Coronary artery (tissue), 2 donors: ENCODE data around the gene ZNF770.
"Not testable (repeated sequence)": the region's sequence is repeated elsewhere in the genome, so short reads cannot be mapped to it uniquely, and the experiment has no call there.

ENCODE experiments used
- DNase-seq: peaks from one replicate; pipeline ENCODE4 v3.0.0-alpha.2; 2017; ENCODE audit warnings: low spot score
- H3K27ac ChIP-seq, 2 donors: fragments of 200-600 bp; sonication (generic); one replicate each; pipeline ENCODE4 v1.5.1; 2016 to 2019
- H3K4me3 ChIP-seq: fragments of 200-600 bp; sonication (generic); 2 replicates; pipeline ENCODE4 v1.5.1; 2016; ENCODE audit warnings: mild to moderate bottlenecking, moderate library complexity
- TF ChIP-seq, protein P1 (sequence below): fragments of 200-600 bp; sonication (generic); IDR thresholded peaks from one replicate; pipeline ENCODE4 v1.5.1; 2019; ENCODE audit warnings: antibody characterized with exemption

ZNF770 gene

DNA sequence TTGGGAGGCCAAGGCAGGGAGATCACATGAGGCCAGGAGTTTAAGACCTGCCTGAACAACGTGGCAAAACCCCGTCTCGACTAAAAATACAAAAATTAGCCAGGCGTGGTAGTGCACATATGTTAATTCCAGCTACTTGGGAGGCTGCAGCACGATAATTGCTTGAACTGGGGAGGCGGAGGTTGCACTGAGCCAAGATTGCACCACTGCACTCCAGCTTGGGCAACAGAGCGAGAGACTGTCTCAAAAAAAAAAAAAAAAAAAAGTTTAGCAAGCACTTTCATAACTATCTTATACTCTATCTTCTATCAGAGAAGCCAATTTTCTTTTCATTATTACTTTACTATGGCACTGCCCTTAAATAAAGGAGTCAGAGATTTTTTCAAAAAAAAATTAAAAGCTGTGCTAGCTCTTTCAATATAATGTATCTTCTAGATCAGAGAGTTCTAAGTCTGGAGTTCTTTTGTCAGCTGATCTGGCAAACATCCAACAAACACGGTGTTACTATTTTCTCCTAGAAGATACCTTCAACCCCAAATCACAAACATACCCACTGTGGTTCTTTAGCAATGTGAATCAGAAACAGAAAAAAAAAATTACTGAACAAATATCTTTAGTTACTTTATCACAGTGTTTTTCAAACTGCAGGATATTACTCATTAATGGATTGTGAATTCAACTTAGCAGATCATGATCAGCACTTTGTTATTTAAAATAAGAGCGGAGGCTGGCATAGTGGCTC is 3.0 kb downstream of the ZNF770 start:
- no peak overlapping the region for H3K4me3 ChIP-seq
- TF ChIP-seq, protein P1, sequence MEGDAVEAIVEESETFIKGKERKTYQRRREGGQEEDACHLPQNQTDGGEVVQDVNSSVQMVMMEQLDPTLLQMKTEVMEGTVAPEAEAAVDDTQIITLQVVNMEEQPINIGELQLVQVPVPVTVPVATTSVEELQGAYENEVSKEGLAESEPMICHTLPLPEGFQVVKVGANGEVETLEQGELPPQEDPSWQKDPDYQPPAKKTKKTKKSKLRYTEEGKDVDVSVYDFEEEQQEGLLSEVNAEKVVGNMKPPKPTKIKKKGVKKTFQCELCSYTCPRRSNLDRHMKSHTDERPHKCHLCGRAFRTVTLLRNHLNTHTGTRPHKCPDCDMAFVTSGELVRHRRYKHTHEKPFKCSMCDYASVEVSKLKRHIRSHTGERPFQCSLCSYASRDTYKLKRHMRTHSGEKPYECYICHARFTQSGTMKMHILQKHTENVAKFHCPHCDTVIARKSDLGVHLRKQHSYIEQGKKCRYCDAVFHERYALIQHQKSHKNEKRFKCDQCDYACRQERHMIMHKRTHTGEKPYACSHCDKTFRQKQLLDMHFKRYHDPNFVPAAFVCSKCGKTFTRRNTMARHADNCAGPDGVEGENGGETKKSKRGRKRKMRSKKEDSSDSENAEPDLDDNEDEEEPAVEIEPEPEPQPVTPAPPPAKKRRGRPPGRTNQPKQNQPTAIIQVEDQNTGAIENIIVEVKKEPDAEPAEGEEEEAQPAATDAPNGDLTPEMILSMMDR: no peak
- H3K27ac ChIP-seq: no peak overlapping the region
- no peak for DNase-seq

DNA sequence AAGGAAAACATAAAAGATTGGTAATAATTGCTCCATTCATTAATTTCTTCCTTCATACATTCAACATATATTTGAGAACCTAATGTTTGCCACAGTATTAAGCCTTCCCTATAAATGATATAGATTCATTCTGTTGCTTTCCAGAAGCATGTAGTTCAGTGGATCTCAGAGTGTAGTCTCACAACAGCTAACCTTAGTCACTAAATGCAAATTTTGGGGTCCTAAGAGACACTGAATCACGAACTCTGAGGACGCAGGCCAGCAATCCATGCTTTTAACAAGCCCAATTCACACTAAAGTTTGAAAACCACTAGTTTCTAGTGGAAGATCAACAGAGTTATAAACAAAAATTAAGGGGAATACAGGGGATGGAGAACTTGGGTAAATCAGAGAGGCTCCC is 11.3 kb downstream of the ZNF770 start:
- TF ChIP-seq, protein P1: no peak
- DNase-seq: no peak
- H3K4me3 ChIP-seq: no peak overlapping the region
- no peak overlapping the region for H3K27ac ChIP-seq

DNA sequence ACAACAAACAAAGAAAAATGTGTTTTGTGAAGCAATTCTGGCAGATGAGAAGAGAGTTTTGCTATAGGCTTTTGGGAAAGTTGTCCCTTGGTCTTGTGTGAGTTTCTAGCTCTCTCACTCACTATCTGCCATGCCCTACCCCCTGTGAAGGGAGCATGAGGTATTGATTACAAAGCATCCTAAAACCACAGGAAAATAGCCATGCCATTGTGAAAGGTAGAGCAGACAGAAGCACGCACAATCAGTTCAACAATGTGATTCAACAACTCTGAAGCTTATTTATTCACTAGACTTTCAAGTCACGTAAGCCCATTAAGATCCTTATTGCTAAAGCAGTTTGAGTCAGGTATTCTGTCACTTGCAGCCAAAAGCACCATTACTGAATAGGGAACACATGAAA is 12.0 kb downstream of the ZNF770 start:
- DNase-seq: no peak
- H3K4me3 ChIP-seq: no peak overlapping the region
- TF ChIP-seq, protein P1: no peak

DNA sequence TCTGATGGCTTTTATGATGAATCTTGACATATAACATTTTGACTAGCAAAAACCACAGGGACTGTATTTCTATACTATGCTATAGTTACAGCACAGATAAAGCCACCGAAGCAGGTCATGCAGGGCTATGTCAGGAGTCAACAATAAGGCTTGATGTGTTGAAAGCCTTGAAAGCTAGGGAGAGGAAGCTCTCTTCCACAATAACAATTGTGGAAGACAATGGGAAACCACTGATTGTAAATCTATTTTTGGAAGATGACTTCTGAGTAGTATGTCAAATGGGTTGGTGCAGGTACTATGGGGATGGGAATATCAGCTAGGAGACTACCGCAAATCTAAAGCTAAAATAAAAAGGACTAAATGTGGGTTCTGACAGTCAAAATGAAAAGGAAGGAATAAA is 14.6 kb downstream of the ZNF770 start:
- H3K4me3 ChIP-seq: no peak overlapping the region
- no peak overlapping the region for H3K27ac ChIP-seq
- DNase-seq: no peak
- TF ChIP-seq, protein P1: no peak

More for the DNA sequence above, 12.0 kb downstream of the ZNF770 start:
- no peak overlapping the region for H3K27ac ChIP-seq

DNA sequence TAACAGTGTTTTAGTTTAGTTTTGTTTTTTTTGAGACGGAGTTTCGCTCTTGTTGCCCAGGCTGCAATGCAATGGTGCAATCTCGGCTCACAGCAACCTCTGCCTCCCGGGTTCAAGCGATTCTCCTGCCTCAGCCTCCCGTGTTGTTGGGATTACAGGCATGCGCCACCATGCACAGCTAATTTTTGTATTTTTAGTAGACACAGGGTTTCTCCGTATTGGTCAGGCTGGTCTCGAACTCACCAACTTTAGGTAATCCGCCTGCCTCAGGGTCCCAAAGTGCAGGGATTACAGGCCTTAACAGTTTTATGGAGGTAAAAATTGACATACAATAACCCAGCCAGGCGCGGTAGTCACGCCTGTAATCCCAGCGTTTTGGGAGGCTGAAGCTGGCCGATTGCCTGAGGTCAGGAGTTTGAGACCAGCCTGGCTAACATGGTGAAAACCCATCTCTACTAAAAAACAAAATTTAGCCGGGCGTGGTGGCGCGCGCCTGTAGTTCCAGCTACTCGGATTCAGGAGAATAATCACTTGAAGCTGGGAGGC is 17.9 kb downstream of the ZNF770 start:
- Histone ChIP-seq H3K4me3 (peak overlapping the region; percentile 83), H3K27ac (peak overlapping the region; percentile 36 to 82)
- DNase-seq: not testable (repeated sequence)

DNA sequence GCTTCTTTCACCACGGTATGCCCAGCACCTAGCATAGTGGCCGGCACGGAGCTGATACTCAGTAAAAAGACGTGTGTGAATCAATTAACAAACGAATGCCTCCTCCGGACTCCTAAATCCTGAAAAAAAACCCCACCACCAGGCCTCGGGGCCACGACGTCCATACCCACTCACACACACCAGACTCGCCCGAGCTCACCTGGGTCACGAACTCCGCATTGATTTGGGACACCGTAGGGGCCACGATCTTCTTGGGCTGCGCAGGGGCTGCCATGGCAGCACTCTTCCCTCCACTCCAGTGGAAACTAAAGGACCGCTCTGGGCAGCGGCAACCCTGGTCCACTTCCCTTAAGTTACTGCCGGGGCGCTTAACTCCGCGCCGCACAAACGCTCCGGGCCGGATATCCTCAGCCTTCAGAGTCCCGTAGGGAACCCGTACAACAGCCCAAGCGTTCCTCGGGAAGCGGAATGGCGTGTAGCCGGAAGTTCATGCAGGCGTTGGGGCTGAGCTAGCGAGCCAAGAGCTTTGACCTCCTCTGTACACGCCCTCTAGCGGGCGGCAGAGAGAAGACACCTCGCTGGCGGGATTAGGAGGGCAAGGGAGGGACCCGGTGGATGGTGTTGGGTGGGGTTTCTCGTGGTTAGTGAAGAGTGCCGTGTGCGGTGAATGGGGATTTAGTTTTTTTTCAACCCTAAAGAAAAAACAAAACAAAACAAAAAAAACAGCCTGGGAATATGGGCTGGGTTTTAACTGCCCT is 18.6 kb downstream of the ZNF770 start, which contains the start of gene AQR:
TSS of gene AQR (minus strand) at position 403 of the 758 bp plus-strand sequence. CDS start at position 274, 129 bp downstream.
- peak; percentile 96 for DNase-seq
- TF ChIP-seq, protein P1: peak; percentile 53
- Histone ChIP-seq H3K27ac (peak within 1 kb of the TSS; percentile 36 to 82), H3K4me3 (peak within 1 kb of the TSS; percentile 83)

DNA sequence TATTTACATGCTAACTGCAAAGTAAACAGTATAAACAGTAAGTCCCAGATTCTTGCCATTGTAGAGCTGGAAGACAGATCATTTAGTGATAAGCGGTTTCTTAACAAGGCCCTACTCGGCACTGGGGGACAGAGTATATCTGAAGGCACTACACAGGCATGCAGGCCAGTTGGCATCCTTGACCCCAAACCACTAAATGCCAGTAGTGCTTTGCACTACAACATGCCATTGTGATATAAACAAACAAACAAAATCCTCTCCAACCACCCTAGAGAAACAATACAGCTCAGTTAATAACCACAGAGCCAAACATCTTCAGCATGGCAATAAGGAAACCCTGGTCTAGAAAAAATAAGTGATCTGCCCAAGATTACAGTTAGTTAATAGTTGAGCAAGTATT is 23.8 kb downstream of the ZNF770 start:
- TF ChIP-seq, protein P1: no peak
- DNase-seq: no peak
- Histone ChIP-seq H3K4me3 (no peak overlapping the region), H3K27ac (no peak overlapping the region)
